ENCODE data around the gene RIN3. TPM values are rescaled to one million over a fixed set of nuclear protein-coding genes. Genes with fewer than 3 reads are reported as not detected.
A peak's percentile ranks its signal among the peaks of the same experiment; 100 is the strongest.

Gene RIN3
- total RNA-seq, 2 experiments from 2014 or later = 76.1 to 122 TPM

DNA sequence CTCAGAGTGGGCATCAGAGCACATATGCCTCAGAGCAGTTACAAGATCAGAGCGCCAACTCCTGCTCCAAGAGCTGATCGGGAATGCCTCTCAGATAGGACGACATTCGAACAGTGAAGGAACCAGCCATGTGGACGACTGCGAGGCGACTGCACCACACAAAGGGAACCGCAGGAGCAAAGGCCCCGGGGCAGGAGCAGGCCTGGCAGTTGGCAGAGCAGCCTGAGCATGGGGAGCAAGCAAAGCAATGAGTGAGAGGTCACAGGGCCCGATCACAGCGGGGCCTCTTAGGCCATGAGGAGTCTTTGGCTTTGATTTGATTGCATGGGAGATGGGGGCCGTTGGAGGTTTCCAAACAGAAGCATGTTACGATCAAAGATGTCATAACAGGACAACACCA is 144.6 kb downstream of the RIN3 start:
- no peak overlapping the region for H3K4me3 Mint-ChIP-seq
- H3K27me3 Mint-ChIP-seq = no peaks in the 10 kb centered on the region
- no peak overlapping the region for H3K27ac Mint-ChIP-seq
- DNase-seq = no peak
- CTCF ChIA-PET = no interaction called here
- peaks cover 33% of the 10 kb centered on the region for H3K4me1 Mint-ChIP-seq
- no peak for ATAC-seq
- H3K36me3 Mint-ChIP-seq = peaks cover 60% of the 10 kb centered on the region
- no peaks in the 10 kb centered on the region for H3K9me3 Mint-ChIP-seq (ENCODE audit: low read depth)

DNA sequence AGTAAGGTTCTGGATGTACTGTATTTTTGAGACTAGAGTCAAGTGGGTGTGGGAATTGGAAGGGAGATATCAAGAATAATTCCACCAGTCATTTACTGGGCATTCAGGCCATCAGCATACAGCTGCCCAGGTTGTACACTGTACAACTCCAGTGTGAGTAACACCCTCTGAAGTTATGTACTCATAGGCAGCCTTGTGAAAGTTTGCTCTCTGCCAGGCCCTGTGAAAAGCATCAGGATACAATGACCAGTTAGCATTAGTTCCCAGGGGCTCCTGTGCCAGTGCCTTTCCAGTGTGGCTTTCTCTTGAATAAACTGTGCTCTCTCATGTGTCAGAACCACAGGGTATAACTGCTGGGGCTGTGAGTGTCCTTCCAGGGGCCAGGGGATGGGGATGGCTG is 145.1 kb downstream of the RIN3 start:
- H3K9me3 Mint-ChIP-seq (ENCODE audit: low read depth) = no peaks in the 10 kb centered on the region
- H3K4me1 Mint-ChIP-seq = peaks cover 28% of the 10 kb centered on the region
- no peak overlapping the region for H3K4me3 Mint-ChIP-seq
- no peak overlapping the region for H3K27ac Mint-ChIP-seq
- DNase-seq = no peak
- peaks cover 56% of the 10 kb centered on the region for H3K36me3 Mint-ChIP-seq
- ATAC-seq = no peak
- H3K27me3 Mint-ChIP-seq = no peaks in the 10 kb centered on the region
- CTCF ChIA-PET = no interaction called here

DNA sequence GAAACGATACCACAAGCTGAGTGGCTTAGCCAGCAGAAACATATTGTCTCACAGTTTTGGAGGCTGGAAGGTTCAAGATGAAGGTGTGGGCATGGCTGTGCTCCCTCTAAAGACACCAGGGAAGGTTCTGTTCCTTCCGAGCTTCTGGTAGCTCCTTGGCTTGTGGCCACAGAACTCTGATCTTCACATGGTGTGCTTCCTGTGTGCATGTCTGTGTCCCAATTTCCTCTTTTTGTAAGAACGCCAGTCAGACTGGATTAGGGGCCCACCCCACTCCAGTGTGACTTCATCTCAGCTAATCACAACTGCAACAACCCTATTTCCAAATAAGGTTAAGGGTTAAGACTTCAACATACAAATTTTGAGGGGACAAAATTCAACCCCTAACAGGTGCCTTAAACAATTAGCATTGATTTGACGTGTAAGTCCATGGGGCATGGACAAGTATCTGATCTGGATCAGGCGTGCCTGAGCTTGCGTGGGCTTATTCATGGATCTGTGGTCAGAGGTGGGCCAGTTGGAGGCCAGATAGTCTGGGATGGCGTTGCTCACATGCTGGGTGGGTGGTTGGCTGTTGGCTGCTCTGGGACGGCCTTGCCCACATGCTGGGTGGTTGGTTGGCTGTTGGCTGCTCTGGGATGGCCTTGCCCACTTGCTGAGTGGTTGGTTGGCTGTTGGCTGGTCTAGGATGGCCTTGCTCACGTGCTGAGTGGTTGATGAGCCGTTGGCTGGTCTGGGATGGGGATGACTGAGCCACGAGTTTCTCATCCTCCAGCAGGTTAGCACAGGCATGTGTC is 146.4 kb downstream of the RIN3 start:
- DNase-seq (no peak), ATAC-seq (no peak)
- Mint-ChIP-seq H3K9me3 (ENCODE audit: low read depth) (no peaks in the 10 kb centered on the region), H3K4me3 (no peak overlapping the region), H3K4me1 (peaks cover 21% of the 10 kb centered on the region), H3K36me3 (peaks cover 57% of the 10 kb centered on the region), H3K27me3 (no peaks in the 10 kb centered on the region), H3K27ac (no peak overlapping the region)
- CTCF ChIA-PET = no interaction called here

DNA sequence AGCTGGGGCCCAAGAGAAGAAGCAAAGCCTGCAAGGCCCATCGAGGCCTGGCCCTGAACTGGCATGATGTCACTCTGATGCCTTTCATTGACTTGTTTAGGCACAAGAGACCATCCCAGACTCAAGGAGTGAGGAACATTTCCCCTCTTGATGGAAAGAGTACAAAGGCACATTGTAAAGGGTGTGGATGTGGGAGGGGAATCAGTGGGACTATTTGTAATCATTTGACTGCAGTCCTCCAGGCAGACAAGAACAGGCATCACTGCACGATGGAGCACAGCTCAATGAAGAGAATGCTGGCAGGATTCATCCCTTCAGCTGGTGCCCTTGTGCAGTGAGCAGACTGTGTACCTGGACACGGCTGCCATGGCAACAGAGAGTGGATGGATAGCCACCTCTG is 147.0 kb downstream of the RIN3 start:
- H3K4me3 Mint-ChIP-seq = no peak overlapping the region
- H3K27me3 Mint-ChIP-seq = no peaks in the 10 kb centered on the region
- DNase-seq = no peak
- H3K36me3 Mint-ChIP-seq = peaks cover 54% of the 10 kb centered on the region
- no peak for ATAC-seq
- H3K27ac Mint-ChIP-seq = no peak overlapping the region
- peaks cover 17% of the 10 kb centered on the region for H3K4me1 Mint-ChIP-seq
- H3K9me3 Mint-ChIP-seq (ENCODE audit: low read depth) = no peaks in the 10 kb centered on the region
- CTCF ChIA-PET = no interaction called here

DNA sequence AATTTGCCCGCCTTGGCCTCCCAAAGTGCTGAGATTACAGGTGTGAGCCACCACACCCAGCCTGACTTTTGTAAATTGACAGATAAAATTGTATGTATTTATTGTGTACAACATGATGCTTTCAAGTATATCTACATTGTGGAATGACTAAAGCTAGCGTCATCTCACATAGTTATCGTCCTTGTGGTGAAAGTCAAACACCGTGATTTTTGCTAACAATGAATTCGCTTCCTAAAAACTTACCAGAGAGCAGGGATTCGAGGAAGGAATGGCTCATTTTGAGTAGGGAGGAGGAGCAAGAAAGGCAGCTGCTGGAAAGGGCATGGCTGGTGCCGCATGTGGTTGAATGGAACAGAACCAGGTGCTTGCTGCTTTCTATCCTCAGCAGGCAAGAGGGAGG is 149.5 kb downstream of the RIN3 start:
- peaks cover 17% of the 10 kb centered on the region for H3K4me1 Mint-ChIP-seq
- H3K4me3 Mint-ChIP-seq = no peak overlapping the region
- no peaks in the 10 kb centered on the region for H3K9me3 Mint-ChIP-seq (ENCODE audit: low read depth)
- no peaks in the 10 kb centered on the region for H3K27me3 Mint-ChIP-seq
- CTCF ChIA-PET = no interaction called here
- DNase-seq (no peak), ATAC-seq (no peak)
- H3K36me3 Mint-ChIP-seq = peaks cover 63% of the 10 kb centered on the region
- no peak overlapping the region for H3K27ac Mint-ChIP-seq

DNA sequence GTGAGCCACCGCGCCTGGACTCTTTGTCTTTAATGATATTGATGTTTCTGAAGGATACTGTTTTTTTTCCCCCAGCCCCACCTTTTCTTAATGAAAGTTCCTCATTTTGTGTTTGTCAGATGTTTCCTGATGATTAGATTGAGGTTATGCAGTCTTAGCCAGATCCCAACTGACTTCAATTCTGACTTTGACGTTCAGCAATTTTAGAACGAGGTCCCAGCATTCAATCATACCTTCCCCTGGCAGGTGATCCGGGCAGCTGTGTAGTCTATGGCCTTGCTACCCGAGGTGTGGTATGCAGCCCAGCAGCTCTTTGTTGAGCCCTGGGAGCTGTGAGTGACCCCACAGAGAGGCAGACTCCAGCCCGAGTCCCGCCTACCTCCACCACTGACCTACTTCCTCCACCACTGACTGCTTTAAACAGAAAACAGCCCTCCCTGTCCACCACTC is 152.1 kb downstream of the RIN3 start:
- Mint-ChIP-seq H3K4me3 (no peak overlapping the region), H3K9me3 (ENCODE audit: low read depth) (no peaks in the 10 kb centered on the region), H3K27me3 (no peaks in the 10 kb centered on the region), H3K4me1 (peaks cover 32% of the 10 kb centered on the region), H3K36me3 (peaks cover 54% of the 10 kb centered on the region), H3K27ac (no peak overlapping the region)
- CTCF ChIA-PET = no interaction called here
- no peak for ATAC-seq
- DNase-seq = no peak

DNA sequence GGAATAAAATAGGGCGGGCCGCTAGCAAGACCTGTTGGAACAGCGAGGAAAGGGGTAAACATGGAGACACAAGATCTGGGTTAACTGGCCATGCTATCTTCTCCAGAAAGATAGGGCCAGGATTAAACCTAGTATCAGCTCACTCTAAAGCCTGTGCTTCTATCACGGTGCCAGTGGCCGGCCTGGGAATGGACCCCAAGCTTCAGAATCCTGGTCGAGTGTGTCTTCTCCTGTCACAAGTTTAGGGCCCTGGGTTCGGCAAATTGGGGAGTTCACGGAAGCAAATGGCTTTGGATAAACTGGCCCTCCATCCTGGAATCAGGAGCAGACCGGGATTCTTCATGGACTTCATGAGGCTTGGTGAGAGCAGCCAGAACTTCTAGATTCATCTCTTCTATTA is 152.7 kb downstream of the RIN3 start:
- DNase-seq (no peak), ATAC-seq (no peak)
- H3K27me3 Mint-ChIP-seq = no peaks in the 10 kb centered on the region
- H3K9me3 Mint-ChIP-seq (ENCODE audit: low read depth) = no peaks in the 10 kb centered on the region
- H3K4me3 Mint-ChIP-seq = no peak overlapping the region
- H3K27ac Mint-ChIP-seq = no peak overlapping the region
- CTCF ChIA-PET = no interaction called here
- H3K36me3 Mint-ChIP-seq = peaks cover 52% of the 10 kb centered on the region
- peaks cover 34% of the 10 kb centered on the region for H3K4me1 Mint-ChIP-seq

DNA sequence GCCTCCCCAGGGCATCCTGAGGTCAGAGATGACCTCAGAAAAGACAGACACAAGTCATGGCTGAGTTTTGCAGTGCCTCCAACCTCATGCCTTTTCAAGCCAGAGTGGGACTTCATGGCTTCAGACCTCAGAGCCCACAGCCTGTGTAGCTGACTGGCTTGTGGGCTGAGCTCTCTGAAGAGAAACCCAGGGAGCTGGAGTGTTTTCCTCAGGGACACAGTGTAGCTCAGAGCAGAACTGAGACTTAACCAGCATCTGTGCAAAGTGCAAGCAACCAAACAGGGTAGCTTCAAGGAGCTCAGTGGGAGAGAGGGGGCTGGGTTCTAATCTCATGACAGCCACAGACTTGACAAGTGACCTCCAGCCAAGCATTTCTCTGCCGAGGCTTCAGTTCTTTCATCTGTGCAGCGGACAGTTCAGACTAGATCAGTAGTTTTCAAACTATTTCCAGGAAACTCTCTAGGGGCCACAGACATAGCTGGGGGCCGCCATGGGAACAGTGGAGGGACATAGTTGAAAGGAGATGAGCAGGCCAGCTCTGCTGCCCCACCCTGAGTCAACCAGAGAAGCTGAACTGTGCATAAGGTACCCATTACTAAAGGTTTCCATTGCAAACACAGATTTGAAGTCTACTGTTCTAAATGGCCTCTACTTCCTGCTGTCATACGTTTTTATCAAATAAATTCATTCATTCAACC is 154.8 kb downstream of the RIN3 start:
- peaks cover 47% of the 10 kb centered on the region for H3K36me3 Mint-ChIP-seq
- peak overlapping the region; percentile 30 for H3K27ac Mint-ChIP-seq
- peaks cover 34% of the 10 kb centered on the region for H3K4me1 Mint-ChIP-seq
- peak; percentile 39 for ATAC-seq
- DNase-seq = no peak
- no peaks in the 10 kb centered on the region for H3K9me3 Mint-ChIP-seq (ENCODE audit: low read depth)
- CTCF ChIA-PET = interaction anchor here (1.5 kb wide), 1 partner anchor 12 kb away, joined by 5 read pairs; no protein-coding TSS in a partner anchor
- H3K4me3 Mint-ChIP-seq = no peak overlapping the region
- no peaks in the 10 kb centered on the region for H3K27me3 Mint-ChIP-seq

DNA sequence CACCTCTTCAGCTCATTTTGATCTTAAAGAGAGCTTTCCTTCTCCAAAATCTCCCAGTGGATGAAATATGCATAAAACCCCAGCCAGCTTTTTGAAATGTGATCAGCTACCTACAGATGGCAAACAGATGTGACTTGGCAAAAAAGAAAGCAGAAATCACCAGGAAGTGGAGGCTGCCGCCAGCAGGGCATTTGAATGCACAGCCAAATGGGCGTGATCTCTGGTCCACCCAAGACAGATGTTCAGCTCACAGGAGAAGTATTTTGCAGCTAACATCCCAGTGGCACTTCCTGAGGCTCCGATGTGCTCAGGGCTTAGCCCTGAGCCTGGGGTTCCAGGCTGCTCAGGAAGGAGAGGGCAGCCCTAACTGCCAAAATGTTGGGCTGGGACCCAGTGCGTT is 156.6 kb downstream of the RIN3 start:
- Mint-ChIP-seq H3K4me3 (no peak overlapping the region), H3K27ac (peak overlapping the region; percentile 62)
- CTCF ChIA-PET = interaction anchor here (0.9 kb wide), 1 partner anchor 132 kb away, joined by 3 read pairs; no protein-coding TSS in a partner anchor

DNA sequence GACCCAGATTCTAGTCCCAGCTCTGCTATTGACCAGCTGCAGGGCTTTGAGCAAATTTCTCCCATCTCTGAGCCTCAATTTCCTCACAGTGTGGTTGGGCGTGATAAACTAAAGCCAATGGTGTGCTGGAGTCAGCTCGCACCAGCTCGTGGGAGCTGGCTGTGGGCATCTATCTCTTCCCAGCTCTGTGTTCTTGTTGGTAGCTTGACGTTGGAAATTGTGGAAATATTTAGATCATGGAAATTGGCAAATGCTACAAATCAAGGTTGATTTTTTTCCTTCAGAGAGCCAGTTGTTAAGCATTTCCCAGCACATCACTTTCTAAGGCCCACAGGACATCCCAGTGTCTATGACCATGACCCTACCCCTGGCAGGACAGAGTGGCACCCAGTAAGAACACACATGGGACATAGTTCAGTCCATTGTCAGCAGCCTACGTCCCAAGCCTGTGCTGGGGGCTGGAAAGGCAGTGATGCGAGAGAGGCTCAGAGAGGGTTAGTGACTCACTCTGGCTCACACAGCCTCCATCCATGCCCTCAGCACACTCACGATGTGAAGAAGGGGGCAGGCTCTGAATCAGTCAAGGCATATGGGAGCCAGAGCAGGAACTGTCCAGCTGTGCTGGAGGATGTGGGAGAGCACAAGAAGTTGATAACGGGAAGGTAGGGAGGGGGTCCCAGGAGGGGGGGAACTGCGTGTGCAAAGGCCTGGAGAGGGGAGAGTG is 157.2 kb downstream of the RIN3 start:
- CTCF ChIA-PET = no interaction called here
- Mint-ChIP-seq H3K36me3 (peaks cover 48% of the 10 kb centered on the region), H3K4me3 (no peak overlapping the region), H3K27ac (peak overlapping the region; percentile 62), H3K4me1 (peaks cover 45% of the 10 kb centered on the region), H3K27me3 (no peaks in the 10 kb centered on the region), H3K9me3 (ENCODE audit: low read depth) (no peaks in the 10 kb centered on the region)
- ATAC-seq (no peak), DNase-seq (no peak)

More for the DNA sequence above, 156.6 kb downstream of the RIN3 start:
- no peaks in the 10 kb centered on the region for H3K9me3 Mint-ChIP-seq (ENCODE audit: low read depth)
- no peaks in the 10 kb centered on the region for H3K27me3 Mint-ChIP-seq
- ATAC-seq (no peak), DNase-seq (no peak)
- H3K4me1 Mint-ChIP-seq = peaks cover 42% of the 10 kb centered on the region
- H3K36me3 Mint-ChIP-seq = peaks cover 50% of the 10 kb centered on the region

DNA sequence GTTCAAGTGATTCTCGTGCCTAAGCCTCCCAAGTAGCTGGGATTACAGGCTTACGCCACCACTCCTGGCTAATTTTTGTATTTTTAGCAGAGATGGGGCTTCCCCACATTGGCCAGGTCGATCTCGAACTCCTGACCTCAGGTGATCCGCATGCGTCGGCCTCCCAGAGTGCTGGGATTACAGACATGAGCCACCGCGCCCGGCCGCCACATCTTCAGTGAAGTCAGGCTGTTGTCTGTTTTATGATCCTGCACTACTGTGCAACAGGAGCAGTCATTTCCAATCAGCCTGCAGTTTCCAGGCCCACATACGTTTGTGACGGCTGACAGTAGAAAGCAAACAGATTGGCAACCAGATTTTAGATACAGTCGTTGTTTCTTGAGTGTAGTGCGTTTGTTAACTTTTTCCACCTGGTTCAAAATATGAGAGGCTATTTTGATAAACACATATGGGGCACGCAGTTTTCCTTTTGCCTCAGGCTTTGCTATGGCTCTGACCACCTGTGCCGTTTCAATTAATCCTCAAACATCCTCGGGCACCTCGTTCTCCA is 160.1 kb downstream of the RIN3 start:
- Mint-ChIP-seq H3K36me3 (peaks cover 52% of the 10 kb centered on the region), H3K9me3 (ENCODE audit: low read depth) (no peaks in the 10 kb centered on the region), H3K4me3 (no peak overlapping the region), H3K4me1 (peaks cover 53% of the 10 kb centered on the region), H3K27ac (no peak overlapping the region), H3K27me3 (no peaks in the 10 kb centered on the region)
- ATAC-seq (no peak), DNase-seq (no peak)
- CTCF ChIA-PET = interaction anchor here (0.6 to 1.9 kb wide), 4 partner anchors 60 to 1288 kb away, joined by 3 to 5 read pairs (median 4); no protein-coding TSS in a partner anchor

DNA sequence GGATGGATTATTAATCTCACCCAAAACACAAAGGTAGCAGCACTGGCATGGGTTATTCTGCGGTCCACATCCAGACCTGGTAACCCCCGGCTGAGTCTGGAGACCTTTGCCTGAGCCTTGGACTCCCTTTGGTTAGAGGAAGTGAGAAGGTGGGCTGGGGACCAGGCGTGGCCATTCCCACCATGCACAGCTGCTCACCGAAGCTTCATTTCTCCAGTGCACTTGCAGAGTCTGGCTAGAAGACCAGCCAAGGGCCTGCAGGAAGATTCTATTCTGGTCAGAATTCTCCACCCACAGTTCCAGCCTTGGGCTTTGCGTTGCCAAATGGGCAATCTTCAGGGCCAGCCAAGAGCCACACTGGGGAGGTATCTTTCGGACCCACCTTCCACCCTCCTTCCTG is 161.8 kb downstream of the RIN3 start:
- H3K9me3 Mint-ChIP-seq (ENCODE audit: low read depth) = no peaks in the 10 kb centered on the region
- H3K27me3 Mint-ChIP-seq = no peaks in the 10 kb centered on the region
- peaks cover 44% of the 10 kb centered on the region for H3K4me1 Mint-ChIP-seq
- CTCF ChIA-PET = interaction anchor here (0.6 to 1.5 kb wide), 2 partner anchors 40 to 107 kb away, joined by 3 read pairs; no protein-coding TSS in a partner anchor
- ATAC-seq (no peak), DNase-seq (no peak)
- peaks cover 62% of the 10 kb centered on the region for H3K36me3 Mint-ChIP-seq
- no peak overlapping the region for H3K4me3 Mint-ChIP-seq
- no peak overlapping the region for H3K27ac Mint-ChIP-seq

DNA sequence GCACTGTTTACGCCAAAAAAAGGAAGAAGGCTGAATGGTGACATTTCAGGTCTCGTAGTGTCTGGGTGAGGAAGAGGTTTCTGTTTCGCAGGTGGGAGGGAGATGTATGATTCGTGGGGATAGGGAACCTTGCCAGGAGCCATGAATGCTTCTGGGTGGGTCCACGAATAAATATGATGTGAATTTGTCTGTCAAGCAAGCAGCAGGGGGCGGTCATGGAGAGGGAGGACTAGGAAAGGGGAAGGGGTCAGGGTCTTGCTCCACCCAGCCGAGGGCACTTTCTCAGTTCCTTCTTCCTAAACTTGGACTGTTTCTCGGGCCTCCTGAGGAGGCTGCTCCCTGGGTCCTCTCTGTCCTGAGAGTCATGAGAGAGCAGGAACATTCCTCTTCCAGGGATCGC is 162.4 kb downstream of the RIN3 start:
- CTCF ChIA-PET = no interaction called here
- Mint-ChIP-seq H3K27me3 (no peaks in the 10 kb centered on the region), H3K27ac (peak overlapping the region; percentile 20), H3K4me1 (peaks cover 45% of the 10 kb centered on the region), H3K36me3 (peaks cover 64% of the 10 kb centered on the region), H3K4me3 (no peak overlapping the region), H3K9me3 (ENCODE audit: low read depth) (no peaks in the 10 kb centered on the region)
- DNase-seq = no peak
- no peak for ATAC-seq
